MM.1S (cell line): ENCODE results near the gene FGF5.
"Not testable (repeated sequence)": the region's sequence is repeated elsewhere in the genome, so short reads cannot be mapped to it uniquely, and the experiment has no call there.

Experiments
- DNase-seq: peaks from one replicate; pipeline ENCODE4 v3.0.0-alpha.2; 2015
- H2AFZ ChIP-seq: fragments of 300-600 bp; sonication (generic); 2 replicates; pipeline ENCODE4 v1.6.0; 2016; ENCODE audit warnings: antibody characterized with exemption, low read length
- H3F3A ChIP-seq: fragments of 300-600 bp; sonication (generic); 2 replicates; pipeline ENCODE4 v1.6.1; 2016; ENCODE audit warnings: mild to moderate bottlenecking, antibody characterized with exemption, low read length, moderate library complexity, mixed read lengths; ENCODE audit not compliant: insufficient read depth
- H3K27ac ChIP-seq: fragments of 300-600 bp; sonication (generic); 2 replicates; pipeline ENCODE4 v1.5.1; 2016; ENCODE audit warnings: mild to moderate bottlenecking, low read length
- H3K27me3 ChIP-seq: fragments of 300-600 bp; sonication (generic); replicated peaks from 2 replicates; pipeline ENCODE4 v1.6.0; 2016; ENCODE audit warnings: low read length; ENCODE audit not compliant: insufficient read depth
- H3K36me3 ChIP-seq: fragments of 300-600 bp; sonication (generic); replicated peaks from 2 replicates; pipeline ENCODE4 v1.6.1; 2016; ENCODE audit warnings: mild to moderate bottlenecking, low read length, mixed read lengths; ENCODE audit not compliant: insufficient read depth
- H3K4me1 ChIP-seq: fragments of 300-600 bp; sonication (generic); 2 replicates; pipeline ENCODE4 v1.6.1; 2016; ENCODE audit warnings: low read length, mixed read lengths
- H3K4me2 ChIP-seq: fragments of 300-600 bp; sonication (generic); 2 replicates; pipeline ENCODE4 v1.6.0; 2016; ENCODE audit warnings: low read depth, low read length
- H3K4me3 ChIP-seq: fragments of 300-600 bp; sonication (generic); 2 replicates; pipeline ENCODE4 v1.5.1; 2016; ENCODE audit warnings: low read length, mixed read lengths
- H3K79me2 ChIP-seq: fragments of 300-600 bp; sonication (generic); 2 replicates; pipeline ENCODE4 v1.6.1; 2016; ENCODE audit warnings: mixed run types, low read length, mixed read lengths
- H3K9ac ChIP-seq: fragments of 300-600 bp; sonication (generic); 2 replicates; pipeline ENCODE4 v1.6.1; 2016; ENCODE audit warnings: low read length, mixed read lengths
- H3K9me2 ChIP-seq: fragments of 300-600 bp; sonication (generic); replicated peaks from 2 replicates; pipeline ENCODE4 v1.6.1; 2016; ENCODE audit warnings: mild to moderate bottlenecking, low read length, mixed read lengths; ENCODE audit not compliant: insufficient read depth
- H3K9me3 ChIP-seq: fragments of 300-600 bp; sonication (generic); replicated peaks from 2 replicates; pipeline ENCODE4 v1.6.1; 2016; ENCODE audit warnings: mild to moderate bottlenecking, low read length, mixed read lengths; ENCODE audit not compliant: insufficient read depth
- H4K20me1 ChIP-seq: fragments of 300-600 bp; sonication (generic); 2 replicates; pipeline ENCODE4 v1.6.1; 2016; ENCODE audit warnings: mild to moderate bottlenecking, low read length, moderate library complexity, mixed read lengths; ENCODE audit not compliant: insufficient read depth
- CTCF ChIP-seq: fragments of 300-600 bp; sonication (generic); IDR thresholded peaks from 2 replicates; pipeline ENCODE4 v1.5.1; 2016; ENCODE audit warnings: antibody characterized with exemption, low read length, mixed read lengths
- EZH2 ChIP-seq: fragments of 300-600 bp; sonication (generic); optimal IDR thresholded peaks from 2 replicates; pipeline ENCODE3; 2017; ENCODE audit warnings: low read depth, mild to moderate bottlenecking, antibody characterized with exemption, low read length, mixed read lengths
- EZH2phosphoT487 ChIP-seq: fragments of 300-600 bp; sonication (generic); IDR thresholded peaks from 2 replicates; pipeline ENCODE4 v1.6.1; 2018; ENCODE audit warnings: antibody characterized with exemption, low read length

FGF5 gene

GRCh38 chr4:80279751-80280150 lies 13.3 kb downstream of the FGF5 start:
- H3K9ac ChIP-seq = no peak overlapping the region
- no peak overlapping the region for H3K4me3 ChIP-seq
- no peaks in the 10 kb centered on the region for H3K36me3 ChIP-seq
- no peak overlapping the region for H3K27ac ChIP-seq
- H3K9me2 ChIP-seq = no peaks in the 10 kb centered on the region
- H3F3A ChIP-seq = no peaks in the 10 kb centered on the region
- H3K9me3 ChIP-seq = no peaks in the 10 kb centered on the region
- TF ChIP-seq EZH2phosphoT487 = no peak
- H3K4me1 ChIP-seq = no peaks in the 10 kb centered on the region
- no peak for DNase-seq
- H2AFZ ChIP-seq = no peak overlapping the region
- no peak overlapping the region for H3K4me2 ChIP-seq
- H3K79me2 ChIP-seq = no peaks in the 10 kb centered on the region
- H3K27me3 ChIP-seq = no peaks in the 10 kb centered on the region
- H4K20me1 ChIP-seq = no peaks in the 10 kb centered on the region

DNA sequence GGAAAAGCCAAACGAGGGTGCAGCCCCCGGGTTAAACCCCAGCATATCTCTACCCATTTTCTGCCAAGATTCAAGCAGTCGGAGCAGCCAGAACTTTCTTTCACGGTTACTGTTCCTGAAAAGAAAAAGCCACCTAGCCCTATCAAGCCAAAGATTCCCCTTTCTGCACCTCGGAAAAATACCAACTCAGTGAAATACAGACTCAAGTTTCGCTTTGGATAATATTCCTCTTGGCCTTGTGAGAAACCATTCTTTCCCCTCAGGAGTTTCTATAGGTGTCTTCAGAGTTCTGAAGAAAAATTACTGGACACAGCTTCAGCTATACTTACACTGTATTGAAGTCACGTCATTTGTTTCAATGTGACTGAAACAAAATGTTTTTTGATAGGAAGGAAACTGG lies 20.0 kb downstream of the FGF5 start:
- Histone ChIP-seq H3K36me3 (no peaks in the 10 kb centered on the region), H3K27ac (no peak overlapping the region), H3K79me2 (no peaks in the 10 kb centered on the region), H3K9ac (no peak overlapping the region), H3K9me2 (no peaks in the 10 kb centered on the region), H4K20me1 (no peaks in the 10 kb centered on the region), H3K4me1 (no peaks in the 10 kb centered on the region), H3K27me3 (no peaks in the 10 kb centered on the region), H3F3A (no peaks in the 10 kb centered on the region), H2AFZ (no peak overlapping the region), H3K9me3 (no peaks in the 10 kb centered on the region), H3K4me2 (no peak overlapping the region), H3K4me3 (no peak overlapping the region)
- DNase-seq = no peak
- no peak for TF ChIP-seq EZH2phosphoT487
- no peak for TF ChIP-seq EZH2
- no peak for TF ChIP-seq CTCF

GRCh38 chr4:80290665-80291064 lies 24.2 kb downstream of the FGF5 start:
- H3F3A ChIP-seq, DNase-seq, H3K9me2 ChIP-seq, H4K20me1 ChIP-seq, H3K27ac ChIP-seq, H3K4me3 ChIP-seq, H3K4me1 ChIP-seq, H3K36me3 ChIP-seq, H2AFZ ChIP-seq, H3K9me3 ChIP-seq, H3K79me2 ChIP-seq, H3K27me3 ChIP-seq, H3K4me2 ChIP-seq, H3K9ac ChIP-seq: not testable (repeated sequence)

DNA sequence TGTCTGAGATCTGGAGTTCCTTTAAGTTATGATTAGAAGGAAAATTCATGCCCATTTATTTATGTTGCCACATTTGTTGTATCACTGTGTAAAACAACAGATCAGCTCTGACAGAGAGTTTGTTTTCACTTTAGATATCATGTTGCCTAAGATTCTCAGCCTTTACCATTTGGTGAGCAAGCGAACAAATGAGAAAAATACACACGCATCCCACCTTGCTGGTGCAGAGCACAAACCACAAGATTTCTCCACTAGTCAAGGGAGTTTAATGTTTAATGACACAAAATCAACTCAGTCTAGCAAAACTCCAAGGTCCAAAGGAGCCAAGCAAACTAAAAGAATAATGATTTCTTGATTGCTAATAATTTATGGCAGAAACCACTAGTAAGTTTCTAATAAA lies 27.7 kb downstream of the FGF5 start:
- TF ChIP-seq CTCF = no peak
- no peak for TF ChIP-seq EZH2
- TF ChIP-seq EZH2phosphoT487 = no peak
- no peaks in the 10 kb centered on the region for H3F3A ChIP-seq
- H3K27ac ChIP-seq = no peak overlapping the region
- no peaks in the 10 kb centered on the region for H4K20me1 ChIP-seq
- no peaks in the 10 kb centered on the region for H3K79me2 ChIP-seq
- H3K9ac ChIP-seq = no peak overlapping the region
- H3K4me1 ChIP-seq = no peaks in the 10 kb centered on the region
- H2AFZ ChIP-seq = no peak overlapping the region
- no peak overlapping the region for H3K4me3 ChIP-seq
- H3K27me3 ChIP-seq = no peaks in the 10 kb centered on the region
- no peaks in the 10 kb centered on the region for H3K9me3 ChIP-seq
- no peak for DNase-seq
- no peak overlapping the region for H3K4me2 ChIP-seq
- no peaks in the 10 kb centered on the region for H3K36me3 ChIP-seq
- H3K9me2 ChIP-seq = no peaks in the 10 kb centered on the region
